ENCODE data around the gene FOXO3. TPM values are rescaled to one million over a fixed set of nuclear protein-coding genes. Genes with fewer than 3 reads are reported as not detected.

FOXO3 gene
- total RNA-seq, 1 experiment from 2014 or later: 6.2 TPM

- DNase-seq (ENCODE audit: extremely low read depth, low read depth): no peak
Observed at GRCh38 chr6:108625581-108625980, 64.9 kb downstream of the FOXO3 start.

DNA sequence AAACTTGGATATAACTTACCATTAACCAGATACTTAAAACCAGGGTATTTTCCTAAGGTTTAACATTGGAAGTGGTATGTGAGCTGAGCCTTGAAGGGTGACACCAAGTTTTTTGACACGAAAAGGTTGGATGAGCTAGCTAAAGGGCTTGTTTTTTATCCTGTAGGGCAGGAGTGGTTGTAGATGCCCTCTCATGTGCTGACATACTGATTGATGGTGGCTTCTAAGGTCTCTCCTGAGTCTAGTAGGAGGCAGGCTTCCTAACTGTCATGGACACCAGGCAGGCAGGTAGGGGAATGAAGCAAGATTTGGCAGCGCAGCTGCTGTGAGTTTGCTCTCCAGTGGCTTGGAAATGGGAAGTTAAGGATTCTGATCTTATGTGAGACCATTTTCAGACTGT lies 66.1 kb downstream of the FOXO3 start:
- DNase-seq (ENCODE audit: extremely low read depth, low read depth): no peak

DNA sequence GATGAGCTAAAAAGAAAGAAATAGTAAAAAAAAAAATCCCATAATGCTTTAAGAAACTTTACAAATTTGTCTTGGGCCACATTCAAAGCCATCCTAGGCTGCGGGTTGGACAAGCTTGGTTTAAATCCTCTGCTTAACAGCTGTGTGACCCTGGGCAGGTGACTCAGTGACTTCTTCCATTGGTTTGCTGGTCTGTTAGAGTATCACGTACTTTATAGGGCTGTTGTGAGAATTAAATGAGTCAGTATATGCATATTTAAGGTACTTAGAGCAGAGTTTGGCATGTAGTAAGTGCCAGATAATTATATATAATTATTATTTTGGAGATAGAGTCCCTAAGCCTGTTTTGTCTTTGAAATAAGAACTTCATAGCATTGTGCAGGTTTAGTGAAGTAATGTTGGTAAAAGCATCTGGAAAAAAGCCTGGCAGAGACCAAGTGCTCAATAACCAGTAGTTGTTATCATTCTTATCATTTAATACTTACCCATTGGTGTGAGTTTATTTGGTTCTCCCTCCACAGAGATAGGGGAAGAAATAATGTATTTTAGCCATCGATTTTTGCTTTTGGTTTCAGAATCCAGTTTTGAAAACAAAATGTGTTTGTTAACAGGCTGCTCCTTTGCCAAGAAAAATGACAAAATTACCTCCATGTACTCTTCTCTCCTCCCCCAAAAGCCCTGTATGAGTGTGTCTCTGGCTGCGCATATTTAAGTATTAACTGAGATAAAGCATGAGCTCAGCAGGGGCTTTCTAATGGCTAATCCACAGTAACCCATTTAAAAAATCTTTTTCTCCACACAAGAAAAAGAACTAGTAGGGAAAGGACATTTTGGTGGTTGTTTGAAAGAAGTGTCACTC lies 67.2 kb downstream of the FOXO3 start:
- DNase-seq (ENCODE audit: extremely low read depth, low read depth): no peak

- DNase-seq (ENCODE audit: extremely low read depth, low read depth): no peak
Observed at GRCh38 chr6:108630050-108630714, 69.5 kb downstream of the FOXO3 start.

GRCh38 chr6:108632441-108632840 lies 71.7 kb downstream of the FOXO3 start:
- no peak for DNase-seq (ENCODE audit: extremely low read depth, low read depth)

DNA sequence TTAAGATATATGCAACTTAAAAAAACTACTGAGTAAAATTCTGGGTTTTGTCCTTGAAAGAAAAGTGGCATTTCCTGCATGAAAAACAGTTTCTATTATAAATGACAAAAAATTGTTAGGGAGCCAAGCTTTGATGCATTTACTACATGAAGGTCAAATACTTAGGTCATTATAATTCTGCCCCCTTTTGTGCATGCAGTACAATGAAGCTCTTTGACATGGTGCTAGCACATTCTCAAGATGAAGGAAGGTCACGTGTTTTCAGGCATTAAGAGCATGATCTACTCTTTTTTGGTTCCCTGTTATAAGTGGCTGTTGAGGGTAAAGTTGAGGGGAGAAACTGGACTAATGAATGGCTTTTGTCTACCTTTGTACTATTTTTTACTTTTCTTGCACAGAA lies 72.7 kb downstream of the FOXO3 start:
- no peak for DNase-seq (ENCODE audit: extremely low read depth, low read depth)

DNA sequence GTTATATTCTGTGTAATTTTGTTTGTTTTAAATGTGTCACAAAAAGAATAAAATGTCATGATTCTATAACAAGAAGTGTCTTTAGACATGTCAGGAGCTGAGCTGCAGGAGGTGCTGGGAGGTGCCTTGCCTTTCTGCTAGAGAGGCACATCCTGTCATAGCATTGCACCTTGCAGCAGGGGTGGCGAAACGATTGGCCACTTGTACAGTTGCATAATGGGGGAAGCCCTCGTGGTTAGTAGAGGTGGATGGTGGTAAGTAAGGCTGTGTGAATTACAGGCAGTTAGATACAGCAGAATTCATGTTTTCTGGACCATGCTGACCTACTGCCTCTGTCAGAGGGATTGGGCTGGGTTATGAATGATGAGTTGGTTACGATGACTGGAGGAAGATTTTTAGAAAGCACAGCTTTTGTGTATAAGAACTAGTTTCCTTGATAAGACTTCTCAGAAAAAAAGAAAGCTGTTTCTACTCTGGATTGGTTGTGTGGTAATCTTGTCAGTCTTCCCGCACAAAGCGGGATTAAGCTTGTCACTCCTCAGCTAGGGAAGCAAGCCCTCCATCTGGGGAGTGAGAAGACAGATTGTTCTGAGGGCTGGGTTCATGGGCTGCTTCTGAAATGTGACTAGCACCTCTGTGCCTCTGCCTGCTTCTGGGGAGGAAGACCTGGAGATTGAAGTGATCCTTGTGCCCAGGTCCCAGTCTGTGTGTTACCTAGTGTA lies 74.9 kb downstream of the FOXO3 start:
- DNase-seq (ENCODE audit: extremely low read depth, low read depth): no peak

GRCh38 chr6:108637963-108638362 lies 77.2 kb downstream of the FOXO3 start:
- DNase-seq (ENCODE audit: extremely low read depth, low read depth): no peak

DNA sequence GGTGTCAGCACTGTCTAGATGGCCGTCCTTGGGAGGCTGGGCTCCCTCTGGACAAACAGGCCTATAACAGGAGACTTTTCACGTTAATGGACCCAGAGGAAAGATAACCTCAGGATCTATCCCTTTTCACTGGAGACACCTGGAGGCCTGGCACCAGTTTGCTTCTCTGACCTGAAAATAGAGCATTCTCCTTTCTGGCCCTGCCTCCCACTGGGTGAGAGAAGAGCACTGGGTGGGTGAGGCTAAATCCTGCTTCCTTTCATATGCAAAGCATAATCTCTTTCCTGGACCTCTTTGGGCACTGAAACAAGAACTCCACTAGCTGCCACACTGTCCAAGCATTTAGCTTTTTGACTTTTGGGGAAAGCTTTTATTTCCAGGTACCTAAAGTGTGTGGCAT lies 78.3 kb downstream of the FOXO3 start:
- DNase-seq (ENCODE audit: extremely low read depth, low read depth): no peak

DNA sequence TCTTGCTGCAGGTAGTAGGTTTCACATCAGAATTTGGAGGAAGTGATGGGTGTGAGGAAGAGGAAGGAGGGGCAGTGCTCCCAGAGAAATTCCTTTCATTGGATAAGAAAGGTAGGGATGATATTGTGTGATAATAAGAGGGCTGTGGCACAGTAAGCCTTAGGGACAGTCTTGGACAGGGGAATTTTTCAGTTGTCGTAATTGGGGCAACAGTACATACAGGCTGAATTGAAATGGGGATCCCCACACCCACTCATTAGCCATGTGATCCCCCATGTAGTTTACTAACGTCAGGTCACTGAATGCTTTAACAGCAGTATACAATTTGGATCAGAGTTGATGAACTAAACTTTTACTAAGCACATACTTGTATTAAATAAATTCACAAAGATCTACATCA lies 79.4 kb downstream of the FOXO3 start:
- DNase-seq (ENCODE audit: extremely low read depth, low read depth): no peak

GRCh38 chr6:108643184-108643583 lies 82.5 kb downstream of the FOXO3 start:
- DNase-seq (ENCODE audit: extremely low read depth, low read depth): no peak

GRCh38 chr6:108644252-108644651 lies 83.5 kb downstream of the FOXO3 start:
- DNase-seq (ENCODE audit: extremely low read depth, low read depth): no peak

DNA sequence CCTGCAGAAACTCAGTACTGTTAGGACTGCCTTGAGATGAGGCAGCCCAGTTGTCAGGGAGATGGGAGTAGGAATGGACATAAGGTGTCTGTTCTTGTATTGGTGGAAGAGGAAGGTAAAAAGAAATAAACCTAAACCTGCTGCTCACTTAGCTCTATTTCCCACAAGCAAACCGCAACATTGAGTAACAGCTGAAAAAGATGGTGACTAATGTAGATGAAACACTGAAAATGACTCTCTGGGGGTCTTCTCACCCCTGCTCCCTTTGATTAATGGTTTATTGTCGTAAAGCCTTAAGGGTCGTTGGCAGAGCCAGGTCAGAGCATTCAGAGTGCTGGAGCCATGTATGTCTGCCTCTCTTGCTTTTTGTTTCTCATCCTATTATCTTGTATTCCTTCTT lies 87.5 kb downstream of the FOXO3 start:
- no peak for DNase-seq (ENCODE audit: extremely low read depth, low read depth)

DNA sequence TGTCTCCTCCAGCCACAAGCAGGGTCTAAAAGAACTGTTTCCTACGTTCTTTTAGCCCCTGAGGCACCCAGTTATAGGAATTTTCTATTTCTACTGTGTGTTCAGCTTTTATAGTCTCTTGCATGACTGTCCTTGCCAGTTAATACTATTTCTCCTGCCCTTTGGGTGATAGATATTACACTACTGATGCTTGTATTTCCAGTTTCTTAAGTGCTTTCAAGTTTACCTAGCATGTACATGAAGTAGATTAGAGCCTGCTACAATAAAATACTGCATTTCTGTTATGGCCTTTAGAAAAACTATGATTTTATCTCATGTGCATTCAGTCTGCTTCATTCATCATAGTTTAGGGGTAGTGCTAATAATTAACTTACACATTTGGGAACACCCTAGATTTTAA lies 89.6 kb downstream of the FOXO3 start:
- no peak for DNase-seq (ENCODE audit: extremely low read depth, low read depth)

DNA sequence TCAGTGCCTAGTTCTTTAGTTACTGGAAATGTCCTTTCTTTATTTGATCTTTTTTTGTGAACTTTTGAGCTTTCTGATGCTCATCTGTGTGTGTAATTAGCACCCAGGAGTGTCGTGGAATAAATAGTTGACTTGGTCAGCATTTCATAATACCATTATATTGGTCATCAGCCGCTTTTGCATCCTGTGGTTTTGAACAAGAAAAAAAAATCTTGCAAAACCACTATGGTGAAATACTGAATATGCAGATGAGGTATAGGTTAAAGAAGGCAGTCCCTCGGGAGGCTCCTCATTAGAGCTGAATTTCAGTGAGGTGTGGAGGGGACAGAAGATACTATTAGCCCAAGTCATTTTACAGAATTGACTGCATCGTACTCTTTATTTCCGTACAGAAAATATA lies 90.1 kb downstream of the FOXO3 start:
- no peak for DNase-seq (ENCODE audit: extremely low read depth, low read depth)

DNA sequence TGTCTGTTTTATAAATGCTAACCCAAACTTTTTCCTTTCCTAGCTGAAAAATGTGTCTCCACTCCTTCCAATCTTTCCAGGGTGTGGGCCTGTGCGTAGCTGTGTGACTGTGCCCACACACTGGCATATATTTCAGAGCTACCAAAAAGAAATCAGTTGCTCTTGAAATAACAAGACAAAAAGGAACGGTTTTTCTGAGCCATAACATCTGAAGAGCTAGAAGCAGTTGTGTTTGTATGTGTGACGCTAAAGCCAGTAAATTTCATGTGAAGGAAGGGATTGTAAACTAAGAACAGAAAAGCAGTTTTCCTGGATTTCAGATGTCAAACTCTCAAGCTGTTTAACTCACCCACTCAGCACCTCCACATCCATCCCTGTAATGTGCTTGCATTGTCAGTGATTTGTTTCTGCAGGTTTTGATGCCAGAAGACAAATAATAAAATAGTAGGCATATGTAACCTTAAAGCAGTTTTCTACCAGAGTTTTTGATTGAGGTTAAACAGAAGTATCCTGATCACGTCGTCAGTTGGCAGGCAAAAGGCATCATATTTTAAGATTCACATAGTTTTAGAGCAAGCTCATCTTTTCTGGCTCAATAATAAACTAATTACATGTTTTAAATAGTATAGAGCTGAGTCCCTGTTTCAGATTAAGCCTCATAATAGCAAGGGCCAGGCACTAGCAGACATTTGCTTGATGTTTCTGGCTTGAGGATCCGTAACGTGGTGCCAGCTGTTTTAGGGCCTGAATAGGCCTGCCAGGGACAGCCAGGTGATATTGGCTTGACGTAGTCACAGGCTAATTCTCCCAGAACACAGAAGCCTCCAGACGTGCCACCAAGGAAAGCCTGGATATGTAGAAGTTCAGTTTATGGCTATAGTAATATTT lies 90.9 kb downstream of the FOXO3 start:
- DNase-seq (ENCODE audit: extremely low read depth, low read depth): no peak

GRCh38 chr6:108652375-108652774 lies 91.7 kb downstream of the FOXO3 start:
- no peak for DNase-seq (ENCODE audit: extremely low read depth, low read depth)

- no peak for DNase-seq (ENCODE audit: extremely low read depth, low read depth)
Observed at GRCh38 chr6:108653949-108654348, 93.2 kb downstream of the FOXO3 start.

GRCh38 chr6:108654465-108655106 lies 93.9 kb downstream of the FOXO3 start:
- DNase-seq (ENCODE audit: extremely low read depth, low read depth): no peak

Measured in NCI-H460 (cell line).